HL-60 (cell line): ENCODE measurements around the gene DCAF17.

Experiments used
- DNase-seq, 2 experiments: peaks; one replicate each; pipeline ENCODE4 v3.0.0-alpha.2; 2010 to 2020; ENCODE audit warnings: low read depth in 1 of 2, low spot score in 1 of 2
- H3K27ac ChIP-seq: fragments of 250-450 bp; sonication (Bioruptor Pico); replicated peaks from 2 replicates; pipeline ENCODE4 v1.5.1; 2020; ENCODE audit warnings: mild to moderate bottlenecking, moderate library complexity
- H3K27me3 ChIP-seq: fragments of 250-450 bp; sonication (Bioruptor Pico); 2 replicates; pipeline ENCODE4 v1.5.1; 2021; ENCODE audit warnings: mild to moderate bottlenecking, moderate library complexity; ENCODE audit not compliant: insufficient read depth, poor library complexity, severe bottlenecking
- H3K4me3 ChIP-seq: replicated peaks from 2 replicates; pipeline ENCODE4 v1.5.1; 2011; ENCODE audit warnings: mild to moderate bottlenecking, control low read depth, low read length; ENCODE audit not compliant: insufficient read depth
- CTCF ChIP-seq: IDR thresholded peaks from one replicate; pipeline ENCODE4 v1.5.1; 2011; ENCODE audit warnings: low read length, control low read depth, inconsistent platforms; ENCODE audit not compliant: insufficient read depth
- GABPA ChIP-seq: IDR thresholded peaks from 2 replicates; pipeline ENCODE4 v1.6.1; 2012; ENCODE audit warnings: low read depth
- POLR2AphosphoS5 ChIP-seq: IDR thresholded peaks from 2 replicates; pipeline ENCODE4 v1.6.1; 2012; ENCODE audit warnings: low read depth
- SPI1 ChIP-seq: IDR thresholded peaks from 2 replicates; pipeline ENCODE4 v1.6.1; 2012; ENCODE audit warnings: low read depth, mild to moderate bottlenecking, borderline replicate concordance
- TF ChIP-seq, protein P1 (sequence below): IDR thresholded peaks from 2 replicates; pipeline ENCODE4 v1.6.1; 2012; ENCODE audit warnings: low read depth; ENCODE audit not compliant: insufficient replicate concordance

The DCAF17 gene

GRCh38 chr2:171520471-171520870, 86.4 kb downstream of the DCAF17 start:
- DNase-seq: no peak
- no peak for TF ChIP-seq SPI1
- no peak for TF ChIP-seq GABPA
- no peak for TF ChIP-seq CTCF
- TF ChIP-seq, protein P1, sequence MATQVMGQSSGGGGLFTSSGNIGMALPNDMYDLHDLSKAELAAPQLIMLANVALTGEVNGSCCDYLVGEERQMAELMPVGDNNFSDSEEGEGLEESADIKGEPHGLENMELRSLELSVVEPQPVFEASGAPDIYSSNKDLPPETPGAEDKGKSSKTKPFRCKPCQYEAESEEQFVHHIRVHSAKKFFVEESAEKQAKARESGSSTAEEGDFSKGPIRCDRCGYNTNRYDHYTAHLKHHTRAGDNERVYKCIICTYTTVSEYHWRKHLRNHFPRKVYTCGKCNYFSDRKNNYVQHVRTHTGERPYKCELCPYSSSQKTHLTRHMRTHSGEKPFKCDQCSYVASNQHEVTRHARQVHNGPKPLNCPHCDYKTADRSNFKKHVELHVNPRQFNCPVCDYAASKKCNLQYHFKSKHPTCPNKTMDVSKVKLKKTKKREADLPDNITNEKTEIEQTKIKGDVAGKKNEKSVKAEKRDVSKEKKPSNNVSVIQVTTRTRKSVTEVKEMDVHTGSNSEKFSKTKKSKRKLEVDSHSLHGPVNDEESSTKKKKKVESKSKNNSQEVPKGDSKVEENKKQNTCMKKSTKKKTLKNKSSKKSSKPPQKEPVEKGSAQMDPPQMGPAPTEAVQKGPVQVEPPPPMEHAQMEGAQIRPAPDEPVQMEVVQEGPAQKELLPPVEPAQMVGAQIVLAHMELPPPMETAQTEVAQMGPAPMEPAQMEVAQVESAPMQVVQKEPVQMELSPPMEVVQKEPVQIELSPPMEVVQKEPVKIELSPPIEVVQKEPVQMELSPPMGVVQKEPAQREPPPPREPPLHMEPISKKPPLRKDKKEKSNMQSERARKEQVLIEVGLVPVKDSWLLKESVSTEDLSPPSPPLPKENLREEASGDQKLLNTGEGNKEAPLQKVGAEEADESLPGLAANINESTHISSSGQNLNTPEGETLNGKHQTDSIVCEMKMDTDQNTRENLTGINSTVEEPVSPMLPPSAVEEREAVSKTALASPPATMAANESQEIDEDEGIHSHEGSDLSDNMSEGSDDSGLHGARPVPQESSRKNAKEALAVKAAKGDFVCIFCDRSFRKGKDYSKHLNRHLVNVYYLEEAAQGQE: no peak
- TF ChIP-seq POLR2AphosphoS5: no peak
- Histone ChIP-seq H3K27ac (no peak overlapping the region), H3K27me3 (no peaks in the 10 kb centered on the region), H3K4me3 (no peak overlapping the region)

DNA sequence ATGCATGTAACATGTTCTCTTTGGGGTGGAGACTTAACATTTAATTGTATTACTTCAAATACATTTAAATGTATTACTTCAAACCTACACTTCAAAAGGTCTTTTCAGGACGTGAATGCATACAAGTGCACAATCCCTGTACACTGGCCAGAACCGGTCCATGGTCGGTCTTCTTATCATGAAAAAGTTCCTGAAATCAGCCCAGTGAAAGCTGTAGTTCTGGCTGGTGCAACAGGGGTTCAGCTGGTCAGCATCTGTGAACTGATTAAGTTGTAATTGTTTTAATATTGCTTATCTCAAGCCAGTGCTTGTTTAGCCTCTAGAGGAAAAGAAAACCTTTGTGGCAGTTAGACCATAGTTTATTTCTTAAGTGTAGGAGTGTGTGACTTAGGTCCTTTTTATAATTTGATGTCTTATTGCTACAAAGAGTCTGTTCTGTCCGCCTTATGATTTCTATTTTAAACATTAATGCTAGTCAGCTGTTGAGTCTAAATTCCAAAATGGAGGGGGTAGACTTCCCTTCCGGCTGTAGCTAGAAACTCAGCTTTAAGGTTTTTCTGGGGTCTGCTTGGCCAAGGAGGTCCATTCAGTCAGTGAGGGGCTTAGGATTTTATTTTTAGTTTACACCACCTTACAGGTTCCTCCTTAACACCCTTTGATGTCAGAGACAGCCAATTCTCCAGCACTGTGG, 87.5 kb downstream of the DCAF17 start:
- Histone ChIP-seq H3K27me3 (no peaks in the 10 kb centered on the region), H3K27ac (peak overlapping the region; percentile 97), H3K4me3 (peak overlapping the region; percentile 78)
- no peak for DNase-seq
- TF ChIP-seq POLR2AphosphoS5 (no peak), CTCF (no peak), GABPA (no peak), SPI1 (no peak)
- TF ChIP-seq, protein P1: no peak

DNA sequence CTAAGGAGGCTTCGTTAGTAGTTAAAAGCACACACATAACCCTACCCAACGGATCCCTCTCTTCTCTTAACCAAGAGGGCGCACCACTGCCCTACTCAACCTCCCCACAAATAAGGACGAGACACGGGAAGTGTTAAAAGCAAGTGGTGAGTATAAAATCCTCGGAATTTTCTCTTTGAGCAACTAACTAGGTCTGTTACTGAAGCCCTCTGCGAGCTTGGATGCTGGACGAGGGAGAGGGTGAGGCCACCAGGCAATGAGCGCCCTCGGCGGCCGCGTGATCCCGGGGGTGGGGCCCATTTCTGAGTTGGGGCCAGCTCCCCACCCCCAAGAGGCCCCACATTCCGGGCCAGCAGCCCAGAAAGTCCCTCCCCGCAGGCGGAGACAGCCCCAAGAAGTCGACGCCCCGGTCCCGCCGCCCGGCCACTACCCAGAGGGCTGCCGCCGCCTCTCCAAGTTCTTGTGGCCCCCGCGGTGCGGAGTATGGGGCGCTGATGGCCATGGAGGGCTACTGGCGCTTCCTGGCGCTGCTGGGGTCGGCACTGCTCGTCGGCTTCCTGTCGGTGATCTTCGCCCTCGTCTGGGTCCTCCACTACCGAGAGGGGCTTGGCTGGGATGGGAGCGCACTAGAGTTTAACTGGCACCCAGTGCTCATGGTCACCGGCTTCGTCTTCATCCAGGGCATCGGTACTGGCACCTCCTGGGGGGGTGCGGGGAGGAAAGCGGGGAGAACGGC, 88.2 kb downstream of the DCAF17 start, which contains the start of gene CYBRD1:
Gene CYBRD1 (plus strand): TSS at position 423 of the 736 bp plus-strand sequence. CDS start 72 bp downstream, at position 495.
- Histone ChIP-seq H3K27ac (peak within 1 kb of the TSS; percentile 97), H3K4me3 (peak within 1 kb of the TSS; percentile 78), H3K27me3 (no peaks in the 10 kb centered on the region)
- TF ChIP-seq SPI1: no peak
- no peak for TF ChIP-seq CTCF
- TF ChIP-seq POLR2AphosphoS5: peak; percentile 77
- TF ChIP-seq, protein P1: peak; percentile 42
- peak; percentile 47 to 87 for DNase-seq
